Stimulated activated naive B cell treated with anti-CD40 and anti-IgM and Interleukin-4, amounts not matched to agents 10 μg/mL and 1 μg/mL and 100 μg/mL, for 72 hours (primary cell): ENCODE data around the gene FAM83F.
A peak's percentile ranks its signal among the peaks of the same experiment; 100 is the strongest.
"Not testable (repeated sequence)": the region's sequence is repeated elsewhere in the genome, so short reads cannot be mapped to it uniquely, and the experiment has no call there.

ENCODE experiments used
- ATAC-seq, 2 donors: fragments of 150-1000 bp; cut with Tn5 transposase; replicated peaks; 2 replicates each; pipeline ENCODE4 v1.10.0; 2021; ENCODE audit warnings: moderate library complexity in 1 of 2
- DNase-seq: peaks from one replicate; pipeline ENCODE4 v3.0.0; 2021
- H3K27ac Mint-ChIP-seq: one replicate; pipeline ENCODE4 v1.8.0; 2022; ENCODE audit warnings: mild to moderate bottlenecking, mixed read lengths
- H3K27me3 Mint-ChIP-seq, 2 donors: one replicate each; pipeline ENCODE4 v1.8.0; 2022; ENCODE audit warnings: mixed read lengths in 2 of 2
- H3K36me3 Mint-ChIP-seq, 2 donors: one replicate each; pipeline ENCODE4 v1.8.0; 2022; ENCODE audit warnings: mixed read lengths in 2 of 2, mild to moderate bottlenecking in 1 of 2
- H3K4me1 Mint-ChIP-seq, 2 donors: one replicate each; pipeline ENCODE4 v1.8.0; 2022; ENCODE audit warnings: mixed read lengths in 2 of 2, mild to moderate bottlenecking in 1 of 2
- H3K4me3 Mint-ChIP-seq, 2 donors: one replicate each; pipeline ENCODE4 v1.8.0; 2022; ENCODE audit warnings: mild to moderate bottlenecking in 2 of 2, mixed read lengths in 2 of 2, moderate library complexity in 1 of 2
- H3K9me3 Mint-ChIP-seq, 2 donors: one replicate each; pipeline ENCODE4 v1.8.0; 2022; ENCODE audit warnings: mixed read lengths in 2 of 2, mild to moderate bottlenecking in 1 of 2

The FAM83F gene

DNA sequence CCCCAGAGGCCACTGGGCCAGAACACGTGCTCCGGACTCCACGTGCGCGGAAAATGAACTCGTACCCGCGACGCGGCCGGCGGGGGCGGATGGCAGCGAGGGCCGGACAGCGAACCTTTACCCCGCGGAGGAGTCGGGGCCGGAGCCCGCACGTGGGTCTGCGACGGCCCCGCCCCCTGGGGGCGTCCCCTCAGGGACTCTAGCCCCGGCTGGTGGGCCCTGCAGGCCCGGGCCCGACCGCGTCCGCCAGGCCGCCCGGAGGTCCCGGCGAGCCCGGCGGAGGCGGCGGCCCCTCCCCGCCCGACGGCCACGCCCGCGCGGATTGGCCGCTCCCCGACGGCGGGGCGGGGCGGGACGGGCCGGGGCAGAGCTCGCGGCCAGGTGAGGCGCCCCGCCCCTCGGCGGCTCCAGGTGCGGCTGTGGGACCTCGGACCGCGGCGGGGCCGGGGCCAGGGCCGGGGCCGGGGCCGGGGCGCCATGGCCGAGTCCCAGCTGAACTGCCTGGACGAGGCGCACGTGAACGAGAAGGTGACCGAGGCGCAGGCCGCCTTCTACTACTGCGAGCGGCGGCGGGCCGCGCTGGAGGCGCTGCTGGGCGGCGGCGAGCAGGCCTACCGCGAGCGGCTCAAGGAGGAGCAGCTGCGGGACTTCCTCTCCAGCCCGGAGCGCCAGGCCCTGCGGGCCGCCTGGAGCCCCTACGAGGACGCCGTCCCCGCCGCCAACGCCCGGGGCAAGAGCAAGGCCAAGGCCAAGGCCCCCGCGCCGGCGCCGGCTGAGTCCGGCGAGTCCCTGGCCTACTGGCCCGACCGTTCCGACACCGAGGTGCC, at the start of gene FAM83F:
FAM83F (plus strand) TSS at position 389 of the 827 bp plus-strand sequence; CDS start at position 478, 89 bp downstream.
- H3K27me3 Mint-ChIP-seq = peaks cover 31 to 56% of the 10 kb centered on the region in 2 donors
- DNase-seq (peak; percentile 11), ATAC-seq (peak; percentile 52 to 61)
- peak within 1 kb of the TSS; percentile 51 to 67 for H3K4me3 Mint-ChIP-seq
- H3K36me3 Mint-ChIP-seq = peaks cover 0 to 2% of the 10 kb centered on the region in 2 donors
- H3K9me3 Mint-ChIP-seq = no peaks in the 10 kb centered on the region
- H3K4me1 Mint-ChIP-seq = peaks cover 8 to 13% of the 10 kb centered on the region in 2 donors
- peak within 1 kb of the TSS; percentile 45 for H3K27ac Mint-ChIP-seq

GRCh38 chr22:39946126-39946502, 48.6 kb upstream of the FAM83F start:
- Mint-ChIP-seq H3K4me1 (peaks cover 46 to 84% of the 10 kb centered on the region in 2 donors), H3K4me3 (no peak overlapping the region)
- ATAC-seq = no peak

DNA sequence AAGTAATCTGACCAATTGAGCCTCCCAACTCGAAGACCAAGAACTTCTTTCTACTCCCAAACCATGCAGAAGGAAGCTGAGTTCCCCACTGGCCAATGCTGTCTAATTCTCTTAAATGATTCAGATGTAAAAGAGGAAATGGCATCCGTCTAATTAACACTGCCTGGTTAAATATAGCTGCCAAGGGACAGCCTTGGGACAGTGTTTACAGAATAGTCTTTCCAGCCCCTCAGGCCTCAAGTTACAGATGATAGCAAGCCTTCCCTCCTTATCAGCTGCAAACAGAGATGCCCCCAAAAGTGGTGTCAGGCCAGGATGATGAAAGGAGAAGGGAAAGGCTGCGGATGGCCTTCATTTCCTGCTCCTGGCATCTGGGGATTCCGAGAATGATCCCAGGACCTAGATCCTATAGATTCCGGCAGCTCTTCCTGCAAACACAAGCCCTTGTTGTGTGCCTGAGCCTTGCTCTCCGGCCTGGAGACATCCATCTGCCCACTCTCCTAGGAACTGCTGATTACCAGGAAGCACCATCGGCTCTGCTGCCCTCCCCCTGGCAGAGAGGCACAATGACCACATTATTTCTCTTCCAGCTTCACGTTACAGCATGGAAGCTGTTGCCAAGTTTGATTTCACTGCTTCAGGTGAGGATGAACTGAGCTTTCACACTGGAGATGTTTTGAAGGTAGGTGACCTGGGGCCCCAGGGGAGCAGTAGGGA, 48.1 kb upstream of the FAM83F start:
- ATAC-seq = peak; percentile 63 to 74
- DNase-seq = peak; percentile 39
- H3K4me3 Mint-ChIP-seq = peak overlapping the region; percentile 66 to 68
- H3K36me3 Mint-ChIP-seq = peaks cover 0 to 3% of the 10 kb centered on the region in 2 donors
- H3K27me3 Mint-ChIP-seq = no peaks in the 10 kb centered on the region
- H3K4me1 Mint-ChIP-seq = peaks cover 51 to 84% of the 10 kb centered on the region in 2 donors
- H3K9me3 Mint-ChIP-seq = no peaks in the 10 kb centered on the region
- H3K27ac Mint-ChIP-seq = no peak overlapping the region

More at GRCh38 chr22:39946126-39946502, 48.6 kb upstream of the FAM83F start:
- Mint-ChIP-seq H3K9me3 (no peaks in the 10 kb centered on the region), H3K36me3 (peaks cover 0 to 3% of the 10 kb centered on the region in 2 donors), H3K27ac (no peak overlapping the region), H3K27me3 (no peaks in the 10 kb centered on the region)
- no peak for DNase-seq

DNA sequence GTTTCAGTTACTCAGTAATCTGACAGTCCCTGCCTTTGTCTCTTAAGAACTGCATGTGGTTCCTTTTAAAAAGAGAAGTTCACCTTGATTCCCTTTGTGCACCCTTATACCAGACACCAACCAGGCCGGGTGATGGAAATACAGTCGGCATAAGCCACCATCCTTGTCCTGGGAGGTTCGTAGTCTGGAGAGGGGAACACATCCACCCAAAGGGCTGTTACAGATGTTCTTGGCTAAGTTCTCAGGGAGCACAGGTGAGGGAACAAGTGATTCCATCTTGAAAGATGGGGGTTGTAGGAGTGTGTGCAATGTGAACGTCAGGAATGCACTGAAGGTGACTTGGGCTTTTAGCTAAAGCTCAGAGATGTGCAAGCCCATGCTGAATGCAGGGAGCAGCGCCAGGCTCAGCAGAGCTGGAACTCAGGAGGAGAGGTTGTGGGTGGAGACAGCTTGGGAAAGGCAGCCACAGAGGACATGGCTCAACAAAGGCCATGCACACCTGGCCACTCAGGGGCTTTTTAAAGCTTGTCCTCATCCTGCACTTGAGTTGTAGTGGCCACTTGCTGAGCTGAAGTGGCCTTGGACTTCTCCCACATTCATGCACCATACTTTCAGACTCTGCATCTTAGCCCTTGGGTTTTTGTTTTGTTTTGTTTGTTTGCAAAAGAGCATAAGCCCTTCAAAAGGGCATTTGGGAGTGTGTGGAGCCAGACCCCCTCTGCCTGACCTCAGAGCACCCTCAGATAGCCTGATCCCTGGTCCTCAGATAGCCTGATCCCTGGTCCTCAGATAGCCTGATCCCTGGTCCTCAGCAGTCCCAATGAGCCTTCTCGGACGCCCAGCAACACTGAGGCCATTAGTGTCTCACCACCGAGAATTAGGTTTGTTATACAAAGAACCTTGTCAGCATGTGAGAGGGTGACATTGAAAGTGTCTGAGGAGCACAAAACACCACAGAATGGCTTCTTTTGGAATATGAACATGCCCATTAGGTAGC, 47.2 kb upstream of the FAM83F start:
- ATAC-seq (peak; percentile 83 to 84), DNase-seq (no peak)
- Mint-ChIP-seq H3K27me3 (no peaks in the 10 kb centered on the region), H3K27ac (peak overlapping the region; percentile 85), H3K4me1 (peaks cover 54 to 90% of the 10 kb centered on the region in 2 donors), H3K36me3 (peaks cover 0 to 3% of the 10 kb centered on the region in 2 donors), H3K4me3 (peak overlapping the region; percentile 66 to 68), H3K9me3 (no peaks in the 10 kb centered on the region)

DNA sequence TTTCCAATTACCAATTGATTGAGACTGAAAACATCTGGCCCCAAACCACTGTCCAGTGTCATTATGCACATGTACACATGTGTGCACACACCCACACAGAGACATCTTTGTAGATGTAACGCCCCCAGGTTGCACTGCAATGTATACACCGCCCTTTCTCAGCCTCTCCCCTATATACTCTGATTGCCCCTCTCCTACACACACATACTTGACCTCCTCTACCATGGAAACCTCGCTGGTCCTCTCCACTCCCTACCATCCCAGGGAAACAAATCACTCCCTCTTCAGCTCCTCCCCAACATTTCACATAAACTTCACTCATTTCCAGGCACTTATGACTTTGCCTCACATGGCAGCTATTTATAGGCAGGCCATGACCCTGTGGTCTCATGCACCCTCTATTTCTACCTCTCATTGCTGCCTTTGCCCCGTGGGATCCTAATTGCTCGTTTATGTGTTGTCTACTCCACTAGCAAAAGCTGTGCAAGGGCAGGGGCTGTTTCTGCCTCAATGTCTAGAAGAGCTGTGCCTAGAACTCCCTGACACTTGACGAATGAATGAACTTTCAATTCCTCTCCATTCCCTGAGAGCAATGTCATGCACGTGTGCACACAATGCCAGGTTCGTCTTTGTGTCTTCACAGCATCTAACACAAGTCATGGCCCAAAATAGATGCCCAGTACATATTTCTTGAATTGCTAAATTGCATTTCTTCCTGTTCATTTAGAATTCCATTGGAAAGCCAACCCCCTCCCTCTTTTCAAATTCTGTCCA, 44.6 kb upstream of the FAM83F start:
- Mint-ChIP-seq H3K27ac (no peak overlapping the region), H3K36me3 (peaks cover 3% of the 10 kb centered on the region in 2 donors), H3K4me3 (no peak overlapping the region), H3K9me3 (no peaks in the 10 kb centered on the region), H3K4me1 (peaks cover 59 to 87% of the 10 kb centered on the region in 2 donors), H3K27me3 (peaks cover 0 to 5% of the 10 kb centered on the region in 2 donors)
- ATAC-seq = peak; percentile 39 to 49
- DNase-seq = no peak

DNA sequence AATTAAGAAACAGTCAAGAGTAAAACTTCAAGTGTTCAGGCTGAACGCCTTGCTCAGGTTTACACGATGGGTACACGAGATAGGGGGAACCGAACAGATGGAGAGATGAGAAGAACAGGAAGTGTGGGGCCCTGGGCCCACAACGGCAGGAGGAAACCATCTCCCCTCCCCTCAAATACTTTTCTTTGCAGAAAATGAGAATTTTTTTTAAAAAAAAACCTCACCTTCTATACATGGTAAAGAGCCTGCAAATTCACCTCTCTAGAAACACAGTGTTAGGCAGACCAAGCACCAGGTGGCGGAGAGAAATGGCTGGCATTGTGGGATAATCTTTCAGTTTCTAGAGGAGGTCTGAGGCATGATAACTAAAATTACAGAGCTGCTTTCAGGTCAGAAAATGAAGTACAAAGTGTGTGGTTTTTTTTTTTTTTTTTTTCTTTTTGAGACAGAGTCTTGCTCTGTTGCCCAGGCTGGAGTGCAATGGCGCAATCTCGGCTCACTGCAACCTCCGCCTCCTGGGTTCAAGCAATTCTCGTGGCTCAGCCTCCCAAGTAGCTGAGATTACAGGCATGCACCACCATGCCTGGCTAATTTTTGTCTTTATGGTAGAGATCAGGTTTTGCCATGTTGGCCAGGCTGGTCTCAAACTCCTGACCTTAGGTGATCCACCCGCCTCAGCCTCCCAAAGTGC, 43.0 kb upstream of the FAM83F start:
- H3K9me3 Mint-ChIP-seq, H3K4me3 Mint-ChIP-seq, H3K36me3 Mint-ChIP-seq, H3K27me3 Mint-ChIP-seq, DNase-seq, H3K27ac Mint-ChIP-seq: not testable (repeated sequence)
- ATAC-seq = peak; percentile 26 to 35
- H3K4me1 Mint-ChIP-seq = peaks cover 57 to 90% of the 10 kb centered on the region in 2 donors

- no peaks in the 10 kb centered on the region for H3K9me3 Mint-ChIP-seq
- H3K4me3 Mint-ChIP-seq = no peak overlapping the region
- peak overlapping the region; percentile 38 for H3K27ac Mint-ChIP-seq
- ATAC-seq (no peak), DNase-seq (no peak)
- peaks cover 0 to 5% of the 10 kb centered on the region in 2 donors for H3K27me3 Mint-ChIP-seq
- peaks cover 57 to 90% of the 10 kb centered on the region in 2 donors for H3K4me1 Mint-ChIP-seq
- H3K36me3 Mint-ChIP-seq = peaks cover 3 to 10% of the 10 kb centered on the region in 2 donors
Observed at GRCh38 chr22:39952347-39952746, 42.4 kb upstream of the FAM83F start.

DNA sequence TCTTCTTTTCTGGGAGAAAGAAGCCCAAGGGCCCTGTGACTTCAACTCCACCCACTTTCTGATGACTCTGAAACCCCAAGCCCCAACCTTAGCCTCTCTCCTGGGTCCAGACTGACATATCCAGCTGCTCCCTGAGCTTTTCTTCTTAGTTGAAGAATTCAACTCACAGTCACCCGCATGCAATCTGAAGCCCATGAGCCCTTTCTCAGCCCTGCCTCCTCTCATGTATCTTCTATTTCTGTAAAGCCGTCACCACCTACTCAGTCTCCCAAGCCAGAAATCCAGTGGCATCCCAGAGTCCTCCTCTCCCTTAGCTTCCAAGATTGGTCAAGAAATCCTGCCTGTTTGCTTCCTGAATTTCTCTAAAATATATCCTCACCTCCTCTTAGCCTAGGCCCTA, 41.7 kb upstream of the FAM83F start:
- Mint-ChIP-seq H3K4me3 (no peak overlapping the region), H3K4me1 (peaks cover 58 to 90% of the 10 kb centered on the region in 2 donors)

GRCh38 chr22:39954584-39955055, 40.1 kb upstream of the FAM83F start:
- Mint-ChIP-seq H3K4me3 (no peak overlapping the region), H3K36me3 (peaks cover 2 to 16% of the 10 kb centered on the region in 2 donors), H3K27me3 (peaks cover 0 to 5% of the 10 kb centered on the region in 2 donors), H3K27ac (no peak overlapping the region), H3K9me3 (no peaks in the 10 kb centered on the region), H3K4me1 (peaks cover 64 to 90% of the 10 kb centered on the region in 2 donors)
- ATAC-seq (peak in 1 of 2 donors; percentile 17), DNase-seq (no peak)

More for the DNA sequence above, 41.7 kb upstream of the FAM83F start:
- no peak for ATAC-seq
- Mint-ChIP-seq H3K36me3 (peaks cover 3 to 10% of the 10 kb centered on the region in 2 donors), H3K9me3 (no peaks in the 10 kb centered on the region), H3K27me3 (peaks cover 0 to 5% of the 10 kb centered on the region in 2 donors), H3K27ac (peak overlapping the region; percentile 15)
- no peak for DNase-seq

GRCh38 chr22:39955675-39956074, 39.1 kb upstream of the FAM83F start:
- Mint-ChIP-seq H3K27ac (no peak overlapping the region), H3K36me3 (peaks cover 6 to 27% of the 10 kb centered on the region in 2 donors), H3K4me3 (no peak overlapping the region), H3K4me1 (peaks cover 64 to 90% of the 10 kb centered on the region in 2 donors), H3K27me3 (peaks cover 5 to 7% of the 10 kb centered on the region in 2 donors), H3K9me3 (no peaks in the 10 kb centered on the region)
- ATAC-seq (no peak), DNase-seq (no peak)

- DNase-seq (peak; percentile 54), ATAC-seq (peak; percentile 77 to 83)
- peak overlapping the region; percentile 28 for H3K27ac Mint-ChIP-seq
- peaks cover 5 to 7% of the 10 kb centered on the region in 2 donors for H3K27me3 Mint-ChIP-seq
- no peaks in the 10 kb centered on the region for H3K9me3 Mint-ChIP-seq
- peak overlapping the region; percentile 62 to 75 for H3K4me3 Mint-ChIP-seq
- H3K4me1 Mint-ChIP-seq = peaks cover 61 to 90% of the 10 kb centered on the region in 2 donors
- peaks cover 6 to 27% of the 10 kb centered on the region in 2 donors for H3K36me3 Mint-ChIP-seq
Observed at GRCh38 chr22:39956932-39957664, 37.7 kb upstream of the FAM83F start.
